Left renal cortex interstitium (tissue), 4 donors: ENCODE data around the gene IGF2BP1. TPM values are rescaled to one million over a fixed set of nuclear protein-coding genes. Genes with fewer than 3 reads are reported as not detected.
"Not testable (repeated sequence)": the region's sequence is repeated elsewhere in the genome, so short reads cannot be mapped to it uniquely, and the experiment has no call there.

Experiments used
- DNase-seq, 4 donors: peaks; one replicate each; pipeline ENCODE4 v3.0.0-alpha.2; 2013; ENCODE audit warnings: low read depth in 4 of 4, low spot score in 2 of 4, missing footprints in 1 of 4
- polyA plus RNA-seq, 4 donors: library from polyadenylated mRNA; unstranded; fragments of 120-200 nt; gene quantifications; one replicate each; pipeline ENCODE4 v1.2.1, GENCODE V29; 2013; ENCODE audit not compliant: insufficient read length in 4 of 4

Gene IGF2BP1
- polyA plus RNA-seq, 4 donors = 12.1 to 28.2 (median 20.7) TPM

GRCh38 chr17:49016775-49017463 is 19.7 kb downstream of the IGF2BP1 start:
- DNase-seq = no peak

DNA sequence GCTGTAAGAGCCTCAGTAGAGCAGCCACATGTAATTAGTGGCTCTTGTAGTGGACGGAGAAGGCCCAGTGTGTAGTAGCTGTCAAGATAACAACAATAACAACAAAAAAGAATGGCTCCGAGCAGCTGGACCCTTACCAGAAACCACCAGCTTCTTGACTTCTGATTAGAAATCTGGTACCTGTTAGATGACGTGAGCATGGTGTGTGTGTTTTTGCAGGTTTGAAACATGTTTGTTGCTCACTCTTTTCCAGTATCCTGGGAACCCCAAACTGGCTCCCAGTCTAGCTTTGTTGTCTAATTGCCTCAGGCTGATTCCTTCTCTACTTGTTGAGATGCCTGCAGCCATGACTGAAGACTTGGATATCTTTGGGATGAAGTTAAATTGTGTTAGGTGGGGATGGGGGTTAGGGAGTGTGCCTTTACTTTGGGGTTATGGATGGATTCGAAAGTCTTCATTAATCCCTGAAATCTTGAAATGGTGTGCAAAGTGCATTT is 21.0 kb downstream of the IGF2BP1 start:
- DNase-seq = no peak

DNA sequence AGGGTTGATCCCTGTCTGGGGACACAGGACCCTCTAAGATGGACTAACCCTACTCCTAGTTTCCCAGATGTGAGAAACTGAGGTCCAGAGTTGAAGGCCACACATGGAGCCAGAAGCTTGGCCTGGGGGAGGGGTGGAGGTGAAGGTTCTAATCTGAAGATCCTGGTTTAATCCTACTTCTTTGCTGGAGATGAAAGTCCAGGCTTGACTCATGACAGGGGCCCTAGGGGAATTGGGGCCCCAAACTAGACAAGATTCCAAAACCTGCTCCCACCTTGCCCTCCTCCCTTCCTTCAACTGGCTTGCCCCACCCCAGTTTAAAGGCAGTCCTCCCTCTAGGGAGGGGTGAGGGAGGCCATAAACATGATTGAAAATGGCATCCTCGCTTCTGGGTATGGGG is 21.6 kb downstream of the IGF2BP1 start:
- no peak for DNase-seq

- DNase-seq = no peak
Observed at GRCh38 chr17:49020609-49021008, 23.4 kb downstream of the IGF2BP1 start.

- no peak for DNase-seq
Observed at GRCh38 chr17:49021095-49021767, 24.0 kb downstream of the IGF2BP1 start.

GRCh38 chr17:49021768-49022103 is 24.6 kb downstream of the IGF2BP1 start:
- no peak for DNase-seq

DNA sequence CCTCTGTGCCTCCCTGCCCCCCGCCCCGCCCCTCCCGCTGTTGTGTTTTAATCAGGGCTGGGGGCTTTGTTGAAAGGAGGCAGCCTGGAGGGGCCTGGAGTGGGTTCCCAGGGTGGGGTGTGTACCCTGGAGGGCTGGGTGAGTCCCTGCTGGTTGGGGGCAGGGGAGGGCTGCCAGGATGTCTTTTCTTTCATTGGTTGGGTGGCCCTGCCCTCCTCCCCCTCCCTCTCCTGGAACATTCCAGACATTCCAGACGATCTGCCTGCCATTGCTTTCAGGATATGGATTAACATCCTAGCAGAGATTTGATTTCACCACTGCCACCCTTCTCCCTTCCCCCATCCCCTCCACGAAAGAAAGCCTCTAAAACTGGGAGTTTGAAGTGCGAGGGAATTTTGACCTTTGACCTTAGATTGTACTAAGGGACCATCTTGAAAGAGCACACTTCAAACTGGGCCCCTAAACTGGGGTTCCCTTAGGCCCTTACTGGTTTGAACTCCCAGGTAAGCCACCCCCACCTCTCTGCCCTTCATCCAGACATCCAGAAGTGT is 25.3 kb downstream of the IGF2BP1 start:
- DNase-seq = peak in 1 of 4 donors; percentile 50

DNA sequence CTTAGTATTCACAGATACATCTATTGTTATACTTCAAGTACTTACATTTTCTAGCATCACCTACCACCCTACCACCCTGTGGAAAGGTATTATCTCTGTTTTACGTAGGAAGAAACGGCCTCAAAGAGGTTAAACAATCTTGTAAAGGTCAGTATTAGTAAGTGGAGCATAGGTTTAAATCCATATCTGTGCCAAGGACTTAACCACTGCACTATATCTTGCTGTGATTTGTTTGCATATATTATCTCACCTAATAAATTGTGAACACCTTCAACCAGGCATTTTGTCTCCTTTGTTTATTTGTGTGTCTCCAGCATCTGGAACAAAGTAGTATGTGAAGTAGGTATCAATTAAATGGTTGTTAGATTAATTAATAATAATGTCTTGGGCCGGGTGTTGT is 27.3 kb downstream of the IGF2BP1 start:
- no peak for DNase-seq

DNA sequence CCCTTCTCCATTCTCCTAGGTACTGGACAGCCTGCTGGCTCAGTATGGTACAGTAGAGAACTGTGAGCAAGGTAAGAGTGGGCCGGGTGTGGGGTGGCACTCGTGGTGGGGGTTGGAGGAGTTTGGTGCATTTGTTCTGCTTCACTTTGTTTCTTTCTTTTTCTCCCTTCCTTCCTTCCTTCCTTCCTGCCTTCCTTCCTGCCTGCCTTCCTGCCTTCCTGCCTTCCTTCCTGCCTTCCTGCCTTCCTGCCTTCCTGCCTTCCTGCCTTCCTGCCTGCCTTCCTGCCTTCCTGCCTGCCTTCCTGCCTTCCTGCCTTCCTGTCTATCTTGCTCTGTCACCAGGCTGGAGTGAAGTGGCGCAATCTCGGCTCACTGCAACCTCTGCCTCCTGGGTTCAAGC is 29.3 kb downstream of the IGF2BP1 start:
- not testable (repeated sequence) for DNase-seq

DNA sequence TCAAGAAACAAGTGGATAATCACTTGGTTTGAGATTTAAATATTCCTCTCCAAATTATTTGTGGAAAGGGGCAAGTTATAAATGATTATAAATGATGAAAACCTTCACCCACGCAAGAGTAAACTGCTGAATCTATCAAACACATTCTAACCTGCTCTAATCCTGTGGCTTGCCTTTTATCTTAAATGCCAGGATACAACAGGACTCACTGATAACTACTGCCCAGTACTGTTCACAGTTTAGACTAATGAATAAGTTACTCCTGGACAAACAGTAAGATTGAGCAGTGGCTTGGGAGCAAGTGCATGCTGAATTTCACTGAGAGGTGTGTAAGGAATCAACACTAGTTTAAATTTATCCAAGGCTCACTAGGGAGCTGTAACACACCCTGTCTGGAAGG is 31.1 kb downstream of the IGF2BP1 start:
- DNase-seq = no peak

GRCh38 chr17:49029801-49030200 is 32.6 kb downstream of the IGF2BP1 start:
- DNase-seq = no peak

GRCh38 chr17:49031965-49032928 is 35.1 kb downstream of the IGF2BP1 start:
- peak in 3 of 4 donors; percentile 64 to 85 (median 68) for DNase-seq

DNA sequence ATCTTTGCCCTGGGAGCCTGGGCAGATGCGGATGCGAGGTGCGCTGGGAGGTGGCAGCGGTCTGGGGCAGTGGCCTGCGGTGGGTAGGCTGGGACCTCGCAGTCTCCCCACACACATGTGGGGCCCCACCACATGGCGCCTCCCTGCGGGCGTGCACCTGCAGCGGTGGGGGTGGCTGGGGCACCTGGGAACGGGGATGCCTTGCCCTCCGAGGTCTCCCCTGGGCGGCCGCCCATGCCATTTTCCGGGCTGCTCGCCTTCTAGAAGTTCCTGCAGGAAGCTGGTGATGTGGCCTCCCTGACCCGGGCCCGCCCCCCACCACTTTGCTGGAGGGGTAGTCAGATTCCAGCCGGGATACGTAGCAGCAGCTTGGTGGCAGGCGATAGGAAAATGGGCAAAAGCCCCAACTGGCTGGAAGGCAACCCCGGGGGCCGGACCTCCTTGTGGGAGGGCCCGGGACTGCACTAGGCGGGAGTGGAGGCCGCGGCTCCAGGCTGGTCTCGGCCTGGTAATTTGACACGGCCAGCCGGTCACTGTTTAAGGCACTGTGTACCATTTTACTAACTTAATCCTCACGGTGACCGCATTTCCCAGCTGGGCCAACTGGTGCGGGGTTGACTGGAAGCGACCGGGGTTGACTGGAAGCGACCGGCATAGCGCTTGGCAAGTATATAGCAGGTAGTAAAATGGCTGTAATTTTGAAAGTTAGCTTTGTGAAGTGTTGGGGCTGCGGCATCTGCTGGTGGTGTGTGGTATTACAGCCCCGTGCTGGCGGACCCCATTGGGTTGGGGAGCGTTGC is 38.5 kb downstream of the IGF2BP1 start:
- peak in 3 of 4 donors; percentile 38 to 47 (median 46) for DNase-seq

GRCh38 chr17:49036270-49036626 is 39.1 kb downstream of the IGF2BP1 start:
- DNase-seq = no peak

GRCh38 chr17:49038138-49038537 is 41.0 kb downstream of the IGF2BP1 start:
- DNase-seq = no peak

GRCh38 chr17:49038544-49038943 is 41.4 kb downstream of the IGF2BP1 start:
- no peak for DNase-seq

DNA sequence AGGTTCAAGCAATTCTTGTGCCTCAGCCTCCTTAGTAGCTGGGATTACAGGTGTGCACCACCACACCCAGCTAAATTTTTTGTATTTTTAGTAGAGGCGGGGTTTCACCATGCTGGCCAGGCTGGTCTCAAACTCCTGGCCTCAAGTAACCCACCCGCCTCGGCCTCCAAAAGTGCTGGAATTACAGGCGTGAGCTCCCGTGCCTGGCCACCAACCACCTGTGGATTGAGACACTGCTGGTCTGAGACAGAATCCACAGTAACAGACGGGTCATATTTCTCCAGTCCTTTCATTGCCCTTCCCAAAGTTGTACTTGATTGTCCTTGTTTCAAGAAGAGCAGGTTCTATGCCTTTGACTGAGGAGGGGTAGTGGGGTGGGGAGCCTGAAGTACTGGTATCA is 42.3 kb downstream of the IGF2BP1 start:
- not testable (repeated sequence) for DNase-seq

DNA sequence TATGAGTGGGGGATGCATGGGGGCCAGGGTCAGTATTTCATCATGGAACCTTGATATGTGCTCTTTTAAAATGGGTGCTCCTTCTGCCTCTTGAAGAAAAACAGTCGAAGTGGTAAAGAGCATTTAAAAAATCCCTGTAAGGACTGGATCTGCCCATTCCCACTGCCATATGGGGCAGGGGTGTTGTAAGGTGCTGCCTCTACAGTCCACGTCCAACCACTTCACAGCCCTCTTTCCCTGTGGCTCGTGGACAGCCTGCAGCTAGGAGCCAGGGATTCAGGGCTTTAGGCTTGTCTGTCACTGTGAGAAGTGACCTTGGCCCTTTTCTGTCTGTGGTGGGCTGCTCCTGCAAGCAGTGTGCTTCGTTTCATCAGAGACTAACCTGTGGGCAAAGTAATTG is 44.3 kb downstream of the IGF2BP1 start:
- DNase-seq = no peak

DNA sequence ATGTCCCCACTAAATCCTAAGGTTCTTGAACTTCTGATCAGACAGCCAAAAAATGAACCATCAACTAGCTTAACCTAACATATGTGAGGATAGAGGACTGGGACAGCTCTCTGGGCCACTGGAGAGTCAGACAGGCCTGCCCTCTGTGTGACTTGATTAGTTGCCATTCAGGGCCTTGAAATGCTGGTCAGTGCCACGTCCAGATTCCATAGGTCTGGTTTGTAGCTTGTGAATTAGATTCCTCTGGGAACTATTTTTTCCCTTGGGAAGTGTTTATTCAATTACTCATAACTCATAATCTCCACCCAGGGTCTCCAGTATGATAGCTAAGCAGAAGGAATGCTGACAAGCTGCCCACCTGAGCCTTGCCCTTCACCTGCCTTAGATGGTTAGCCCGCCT is 48.2 kb downstream of the IGF2BP1 start:
- DNase-seq = no peak

DNA sequence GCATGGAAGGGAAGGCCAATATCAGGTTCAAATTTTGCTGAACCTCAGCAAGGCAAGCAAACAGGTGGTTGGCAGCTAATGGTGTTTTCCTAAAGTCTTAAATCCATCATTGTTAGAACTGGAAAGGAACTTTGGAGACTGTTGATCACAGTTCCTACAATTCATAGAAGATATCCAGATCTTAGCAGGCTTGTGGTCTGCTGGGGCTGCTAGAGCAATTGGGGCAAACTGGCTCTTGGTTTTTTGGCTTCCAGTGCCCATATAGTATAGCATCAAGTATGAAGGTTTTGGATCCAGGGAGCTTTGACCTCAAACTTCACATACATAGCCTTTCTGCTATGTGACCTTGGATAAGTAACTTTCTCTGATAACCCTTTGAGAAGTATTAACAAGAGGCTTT is 49.7 kb downstream of the IGF2BP1 start:
- DNase-seq = no peak
